SU-DHL-6 (cell line): Measurements from ENCODE around the gene DOCK9.

Experiments used
- EZH2phosphoT487 ChIP-seq: fragments of 200-600 bp; sonication (generic), shearing (Covaris generic); conservative IDR thresholded peaks from 2 replicates; pipeline ENCODE4 v1.6.1; 2018; ENCODE audit warnings: mild to moderate bottlenecking, antibody characterized with exemption, low read length, moderate library complexity, mixed read lengths
- TF ChIP-seq, protein P1 (sequence below): fragments of 200-600 bp; sonication (generic); IDR thresholded peaks from one replicate; pipeline ENCODE4 v1.5.1; 2017; ENCODE audit warnings: antibody characterized with exemption, mild to moderate bottlenecking, low read length, moderate library complexity; ENCODE audit not compliant: insufficient read depth, poor library complexity, severe bottlenecking

- no peak for TF ChIP-seq EZH2phosphoT487
- TF ChIP-seq, protein P1, sequence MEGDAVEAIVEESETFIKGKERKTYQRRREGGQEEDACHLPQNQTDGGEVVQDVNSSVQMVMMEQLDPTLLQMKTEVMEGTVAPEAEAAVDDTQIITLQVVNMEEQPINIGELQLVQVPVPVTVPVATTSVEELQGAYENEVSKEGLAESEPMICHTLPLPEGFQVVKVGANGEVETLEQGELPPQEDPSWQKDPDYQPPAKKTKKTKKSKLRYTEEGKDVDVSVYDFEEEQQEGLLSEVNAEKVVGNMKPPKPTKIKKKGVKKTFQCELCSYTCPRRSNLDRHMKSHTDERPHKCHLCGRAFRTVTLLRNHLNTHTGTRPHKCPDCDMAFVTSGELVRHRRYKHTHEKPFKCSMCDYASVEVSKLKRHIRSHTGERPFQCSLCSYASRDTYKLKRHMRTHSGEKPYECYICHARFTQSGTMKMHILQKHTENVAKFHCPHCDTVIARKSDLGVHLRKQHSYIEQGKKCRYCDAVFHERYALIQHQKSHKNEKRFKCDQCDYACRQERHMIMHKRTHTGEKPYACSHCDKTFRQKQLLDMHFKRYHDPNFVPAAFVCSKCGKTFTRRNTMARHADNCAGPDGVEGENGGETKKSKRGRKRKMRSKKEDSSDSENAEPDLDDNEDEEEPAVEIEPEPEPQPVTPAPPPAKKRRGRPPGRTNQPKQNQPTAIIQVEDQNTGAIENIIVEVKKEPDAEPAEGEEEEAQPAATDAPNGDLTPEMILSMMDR: no peak
Measured at GRCh38 chr13:98986226-98986846, 8.5 kb upstream of the DOCK9 start.
